SK-N-SH (cell line): ENCODE measurements around the gene SPATA13.

Experiments used
- CTCF ChIP-seq: fragments of 200-600 bp; sonication (generic); IDR thresholded peaks from 2 replicates; pipeline ENCODE4 v1.6.1; 2017; ENCODE audit warnings: antibody characterized with exemption, mild to moderate bottlenecking, moderate library complexity
- GATA2 ChIP-seq: sonication (generic); formaldehyde crosslinking; IDR thresholded peaks from 2 replicates; pipeline ENCODE4 v1.5.0; 2020; ENCODE audit warnings: mild to moderate bottlenecking, missing genetic modification reagents
- JUND ChIP-seq: IDR thresholded peaks from 2 replicates; pipeline ENCODE4 v1.4.0; 2012

GRCh38 chr13:24178847-24179485, 18.4 kb downstream of the SPATA13 start:
- TF ChIP-seq JUND (no peak), GATA2 (CRISPR knock-in tag) (no peak), CTCF (no peak)
